GM19395 (cell line): ENCODE data around the gene FZR1.
"Not testable (repeated sequence)": the region's sequence is repeated elsewhere in the genome, so short reads cannot be mapped to it uniquely, and the experiment has no call there.

Experiments used
- ATAC-seq: cut with Tn5 transposase; IDR thresholded peaks from one replicate; pipeline ENCODE4 v1.9.1; 2021; ENCODE audit warnings: mild to moderate bottlenecking, moderate library complexity; ENCODE audit not compliant: unreplicated experiment

FZR1 gene

GRCh38 chr19:3544058-3544376 is 37.9 kb downstream of the FZR1 start:
- no peak for ATAC-seq

- no peak for ATAC-seq
Observed at GRCh38 chr19:3544742-3545668, 38.9 kb downstream of the FZR1 start.

GRCh38 chr19:3545669-3546034 is 39.5 kb downstream of the FZR1 start:
- ATAC-seq, result no peak

- no peak for ATAC-seq
Observed at GRCh38 chr19:3546119-3546518, 40.0 kb downstream of the FZR1 start.

DNA sequence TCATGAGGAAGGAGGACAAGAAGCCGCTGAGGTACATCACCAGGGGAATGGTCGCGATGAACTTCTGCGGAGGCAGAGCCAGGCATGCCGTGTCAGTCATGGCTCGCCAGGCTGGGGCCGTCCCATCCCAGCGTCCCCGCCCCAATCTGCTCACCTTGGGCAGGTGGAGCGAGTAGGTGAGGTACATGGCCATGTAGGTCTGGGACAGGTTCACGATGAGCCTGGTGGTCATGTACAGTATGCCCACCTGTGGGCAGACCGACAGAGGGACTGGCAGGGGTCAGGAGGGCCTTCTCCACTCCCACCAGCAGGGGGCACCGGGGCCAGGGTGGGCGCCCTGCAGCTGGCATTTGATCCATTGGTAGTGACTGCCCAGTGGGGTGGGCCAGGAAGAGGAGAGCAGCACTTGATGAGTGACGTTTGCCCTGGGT is 41.2 kb downstream of the FZR1 start:
- no peak for ATAC-seq

GRCh38 chr19:3547767-3548282 is 41.7 kb downstream of the FZR1 start:
- no peak for ATAC-seq

GRCh38 chr19:3548606-3549005 is 42.5 kb downstream of the FZR1 start:
- no peak for ATAC-seq

GRCh38 chr19:3549816-3550215 is 43.7 kb downstream of the FZR1 start:
- no peak for ATAC-seq

GRCh38 chr19:3550947-3551791 is 45.1 kb downstream of the FZR1 start:
- ATAC-seq, result no peak

DNA sequence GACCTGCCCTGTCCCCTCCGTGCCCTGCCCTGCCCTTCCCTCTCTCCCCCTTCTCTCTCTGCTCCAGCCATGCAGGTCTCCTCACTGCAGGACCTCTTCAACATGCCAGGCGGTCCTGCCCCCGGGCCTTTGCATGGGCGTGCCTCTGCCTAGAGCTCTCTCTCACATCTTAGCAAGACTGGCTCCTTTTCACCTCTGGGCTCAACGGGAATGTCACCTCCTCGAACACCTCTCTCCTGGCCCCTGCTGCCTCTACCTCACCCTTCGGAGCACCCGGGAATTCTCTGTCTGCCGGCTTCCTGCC is 45.6 kb downstream of the FZR1 start:
- ATAC-seq, result no peak

DNA sequence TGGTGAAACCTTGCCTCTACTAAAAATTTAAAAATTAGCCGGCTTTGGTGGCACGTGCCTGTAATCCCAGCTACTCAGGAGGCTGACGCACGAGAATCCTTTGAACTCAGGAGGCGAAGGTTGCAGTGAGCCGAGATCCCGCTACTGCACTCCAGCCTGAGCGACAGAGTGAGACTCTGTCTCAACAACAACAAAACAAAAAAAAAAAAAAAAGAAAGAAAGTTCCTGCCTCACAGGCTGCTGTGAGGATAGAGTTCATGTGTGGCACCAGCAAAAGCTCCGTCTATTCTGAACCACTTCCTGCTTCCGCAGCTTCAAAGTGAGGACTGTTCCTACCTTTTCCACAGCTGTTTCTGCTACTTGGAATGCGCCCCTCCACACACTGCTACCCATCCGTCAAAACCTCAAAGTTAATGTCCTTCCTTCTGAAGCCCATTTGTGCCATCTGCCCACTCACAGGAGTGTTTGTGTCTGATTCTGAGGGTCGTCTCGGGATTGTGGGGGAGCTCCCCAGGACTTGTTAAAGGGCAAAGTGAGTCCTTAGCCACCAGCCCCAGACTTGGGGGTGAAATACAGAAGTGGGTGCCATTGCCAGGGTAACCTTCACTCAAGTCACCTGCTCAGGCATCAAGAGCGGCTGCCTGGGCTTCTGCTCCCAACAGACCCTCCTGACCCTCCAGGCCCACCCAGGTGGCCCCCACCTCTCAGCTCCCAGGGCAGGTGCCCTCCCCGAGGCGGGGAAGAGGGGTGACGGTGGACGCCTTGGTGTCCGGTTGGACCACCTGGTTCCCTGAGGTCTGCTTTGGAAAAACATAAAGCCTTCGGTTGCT is 48.4 kb downstream of the FZR1 start:
- no peak for ATAC-seq

GRCh38 chr19:3555653-3556422 is 49.7 kb downstream of the FZR1 start:
- ATAC-seq, result no peak

GRCh38 chr19:3556423-3556977 is 50.4 kb downstream of the FZR1 start:
- no peak for ATAC-seq

- peak; percentile 25 for ATAC-seq
Observed at GRCh38 chr19:3556978-3557460, 50.9 kb downstream of the FZR1 start.

- ATAC-seq, result peak; percentile 77
Observed at GRCh38 chr19:3557461-3558248, 51.5 kb downstream of the FZR1 start, which contains the start of gene MFSD12. Gene MFSD12, minus strand, starts transcription at chr19:3557586. Its CDS starts 183 bp downstream, at chr19:3557403.

GRCh38 chr19:3563709-3564524 is 57.8 kb downstream of the FZR1 start:
- ATAC-seq, result no peak

- ATAC-seq, result no peak
Observed at GRCh38 chr19:3565139-3565538, 59.0 kb downstream of the FZR1 start.

DNA sequence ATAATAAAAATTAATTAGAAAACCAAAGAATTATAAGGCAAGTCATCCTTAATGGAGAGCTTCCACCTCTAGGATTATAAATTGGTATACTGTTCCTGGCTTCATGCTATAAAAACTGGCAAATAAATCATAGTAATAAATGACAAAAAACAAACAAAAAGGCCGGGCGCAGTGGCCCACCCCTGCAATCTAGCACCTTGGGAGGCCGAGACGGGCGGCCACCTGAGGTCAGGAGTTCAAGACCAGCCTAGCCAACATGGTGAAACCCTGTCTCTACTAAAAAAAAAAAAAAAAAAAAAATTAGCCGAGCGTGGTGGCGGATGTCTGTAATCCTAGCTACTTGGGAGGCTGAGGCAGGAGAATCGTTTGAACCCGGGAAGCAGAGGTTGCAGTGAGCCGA is 63.9 kb downstream of the FZR1 start:
- not testable (repeated sequence) for ATAC-seq
